ENCODE data around the gene ELF1. TPM values are rescaled to one million over a fixed set of nuclear protein-coding genes. Genes with fewer than 3 reads are reported as not detected.

ELF1 gene
- total and polyA plus RNA-seq, 2 experiments from 2014 or later: 7.0 to 12.7 TPM

DNA sequence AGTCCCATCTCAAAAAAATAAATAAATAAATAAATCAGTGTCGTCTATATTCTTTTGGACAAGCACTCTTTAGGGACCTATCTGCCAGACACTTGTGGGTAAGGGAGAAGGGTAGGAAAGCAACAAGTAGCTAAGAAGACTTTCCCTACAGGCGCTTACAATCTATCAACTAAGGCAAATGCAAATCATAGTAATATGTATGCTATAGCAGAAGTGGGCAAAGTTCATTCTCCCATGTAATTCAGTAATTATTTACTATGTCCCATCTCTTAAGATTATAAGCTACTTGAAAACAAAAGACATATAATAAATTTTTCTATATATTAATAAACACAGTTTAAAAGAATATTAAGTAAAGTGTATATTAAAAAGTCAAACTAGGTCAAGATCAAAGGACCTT, 16.5 kb downstream of the ELF1 start:
- no peak overlapping the region for H3K4me3 ChIP-seq
- no peak overlapping the region for H3K27ac ChIP-seq (ENCODE audit: low read depth)
- H2AFZ ChIP-seq: no peak overlapping the region
- H3K36me3 Mint-ChIP-seq (ENCODE audit: low read depth): no peaks in the 10 kb centered on the region
- peaks cover 15% of the 10 kb centered on the region for H3K4me1 Mint-ChIP-seq
- no peaks in the 10 kb centered on the region for H3K27me3 Mint-ChIP-seq (ENCODE audit: insufficient read depth, low read depth, poor library complexity)
- H4K20me1 ChIP-seq (replicated peaks; ENCODE audit: insufficient read depth): no peaks in the 10 kb centered on the region
- H3K79me2 ChIP-seq (replicated peaks; ENCODE audit: insufficient read depth): no peaks in the 10 kb centered on the region
- no peaks in the 10 kb centered on the region for H3F3A ChIP-seq (replicated peaks; ENCODE audit: low read depth)
- H3K4me1 ChIP-seq (ENCODE audit: insufficient read depth): peaks cover 16% of the 10 kb centered on the region
- DNase-seq (ENCODE audit: low spot score) (no peak), ATAC-seq (no peak)
- H3K36me3 ChIP-seq (ENCODE audit: insufficient read depth): no peaks in the 10 kb centered on the region
- TF ChIP-seq ZNF114 (CRISPR knock-in tag; IDR thresholded peaks at IDR 0.05): no peak
- no peak for TF ChIP-seq NANOG (IDR thresholded peaks at IDR 0.05; ENCODE audit: borderline replicate concordance)
- no peak for TF ChIP-seq JUNB (IDR thresholded peaks at IDR 0.05; ENCODE audit: unreplicated experiment)
- TF ChIP-seq, protein P1, sequence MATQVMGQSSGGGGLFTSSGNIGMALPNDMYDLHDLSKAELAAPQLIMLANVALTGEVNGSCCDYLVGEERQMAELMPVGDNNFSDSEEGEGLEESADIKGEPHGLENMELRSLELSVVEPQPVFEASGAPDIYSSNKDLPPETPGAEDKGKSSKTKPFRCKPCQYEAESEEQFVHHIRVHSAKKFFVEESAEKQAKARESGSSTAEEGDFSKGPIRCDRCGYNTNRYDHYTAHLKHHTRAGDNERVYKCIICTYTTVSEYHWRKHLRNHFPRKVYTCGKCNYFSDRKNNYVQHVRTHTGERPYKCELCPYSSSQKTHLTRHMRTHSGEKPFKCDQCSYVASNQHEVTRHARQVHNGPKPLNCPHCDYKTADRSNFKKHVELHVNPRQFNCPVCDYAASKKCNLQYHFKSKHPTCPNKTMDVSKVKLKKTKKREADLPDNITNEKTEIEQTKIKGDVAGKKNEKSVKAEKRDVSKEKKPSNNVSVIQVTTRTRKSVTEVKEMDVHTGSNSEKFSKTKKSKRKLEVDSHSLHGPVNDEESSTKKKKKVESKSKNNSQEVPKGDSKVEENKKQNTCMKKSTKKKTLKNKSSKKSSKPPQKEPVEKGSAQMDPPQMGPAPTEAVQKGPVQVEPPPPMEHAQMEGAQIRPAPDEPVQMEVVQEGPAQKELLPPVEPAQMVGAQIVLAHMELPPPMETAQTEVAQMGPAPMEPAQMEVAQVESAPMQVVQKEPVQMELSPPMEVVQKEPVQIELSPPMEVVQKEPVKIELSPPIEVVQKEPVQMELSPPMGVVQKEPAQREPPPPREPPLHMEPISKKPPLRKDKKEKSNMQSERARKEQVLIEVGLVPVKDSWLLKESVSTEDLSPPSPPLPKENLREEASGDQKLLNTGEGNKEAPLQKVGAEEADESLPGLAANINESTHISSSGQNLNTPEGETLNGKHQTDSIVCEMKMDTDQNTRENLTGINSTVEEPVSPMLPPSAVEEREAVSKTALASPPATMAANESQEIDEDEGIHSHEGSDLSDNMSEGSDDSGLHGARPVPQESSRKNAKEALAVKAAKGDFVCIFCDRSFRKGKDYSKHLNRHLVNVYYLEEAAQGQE (IDR thresholded peaks at IDR 0.05; ENCODE audit: unreplicated experiment): no peak
- TF ChIP-seq EZH2phosphoT487 (IDR thresholded peaks at IDR 0.05; ENCODE audit: unreplicated experiment): no peak
- TF ChIP-seq CREB1 (CRISPR knock-in tag; IDR thresholded peaks at IDR 0.05; ENCODE audit: low read depth): no peak
- no peak for TF ChIP-seq POLR2AphosphoS5 (IDR thresholded peaks at IDR 0.05; ENCODE audit: low read depth)
- TF ChIP-seq, protein P2, sequence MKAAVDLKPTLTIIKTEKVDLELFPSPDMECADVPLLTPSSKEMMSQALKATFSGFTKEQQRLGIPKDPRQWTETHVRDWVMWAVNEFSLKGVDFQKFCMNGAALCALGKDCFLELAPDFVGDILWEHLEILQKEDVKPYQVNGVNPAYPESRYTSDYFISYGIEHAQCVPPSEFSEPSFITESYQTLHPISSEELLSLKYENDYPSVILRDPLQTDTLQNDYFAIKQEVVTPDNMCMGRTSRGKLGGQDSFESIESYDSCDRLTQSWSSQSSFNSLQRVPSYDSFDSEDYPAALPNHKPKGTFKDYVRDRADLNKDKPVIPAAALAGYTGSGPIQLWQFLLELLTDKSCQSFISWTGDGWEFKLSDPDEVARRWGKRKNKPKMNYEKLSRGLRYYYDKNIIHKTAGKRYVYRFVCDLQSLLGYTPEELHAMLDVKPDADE (IDR thresholded peaks at IDR 0.05): no peak
- TF ChIP-seq, protein P3, sequence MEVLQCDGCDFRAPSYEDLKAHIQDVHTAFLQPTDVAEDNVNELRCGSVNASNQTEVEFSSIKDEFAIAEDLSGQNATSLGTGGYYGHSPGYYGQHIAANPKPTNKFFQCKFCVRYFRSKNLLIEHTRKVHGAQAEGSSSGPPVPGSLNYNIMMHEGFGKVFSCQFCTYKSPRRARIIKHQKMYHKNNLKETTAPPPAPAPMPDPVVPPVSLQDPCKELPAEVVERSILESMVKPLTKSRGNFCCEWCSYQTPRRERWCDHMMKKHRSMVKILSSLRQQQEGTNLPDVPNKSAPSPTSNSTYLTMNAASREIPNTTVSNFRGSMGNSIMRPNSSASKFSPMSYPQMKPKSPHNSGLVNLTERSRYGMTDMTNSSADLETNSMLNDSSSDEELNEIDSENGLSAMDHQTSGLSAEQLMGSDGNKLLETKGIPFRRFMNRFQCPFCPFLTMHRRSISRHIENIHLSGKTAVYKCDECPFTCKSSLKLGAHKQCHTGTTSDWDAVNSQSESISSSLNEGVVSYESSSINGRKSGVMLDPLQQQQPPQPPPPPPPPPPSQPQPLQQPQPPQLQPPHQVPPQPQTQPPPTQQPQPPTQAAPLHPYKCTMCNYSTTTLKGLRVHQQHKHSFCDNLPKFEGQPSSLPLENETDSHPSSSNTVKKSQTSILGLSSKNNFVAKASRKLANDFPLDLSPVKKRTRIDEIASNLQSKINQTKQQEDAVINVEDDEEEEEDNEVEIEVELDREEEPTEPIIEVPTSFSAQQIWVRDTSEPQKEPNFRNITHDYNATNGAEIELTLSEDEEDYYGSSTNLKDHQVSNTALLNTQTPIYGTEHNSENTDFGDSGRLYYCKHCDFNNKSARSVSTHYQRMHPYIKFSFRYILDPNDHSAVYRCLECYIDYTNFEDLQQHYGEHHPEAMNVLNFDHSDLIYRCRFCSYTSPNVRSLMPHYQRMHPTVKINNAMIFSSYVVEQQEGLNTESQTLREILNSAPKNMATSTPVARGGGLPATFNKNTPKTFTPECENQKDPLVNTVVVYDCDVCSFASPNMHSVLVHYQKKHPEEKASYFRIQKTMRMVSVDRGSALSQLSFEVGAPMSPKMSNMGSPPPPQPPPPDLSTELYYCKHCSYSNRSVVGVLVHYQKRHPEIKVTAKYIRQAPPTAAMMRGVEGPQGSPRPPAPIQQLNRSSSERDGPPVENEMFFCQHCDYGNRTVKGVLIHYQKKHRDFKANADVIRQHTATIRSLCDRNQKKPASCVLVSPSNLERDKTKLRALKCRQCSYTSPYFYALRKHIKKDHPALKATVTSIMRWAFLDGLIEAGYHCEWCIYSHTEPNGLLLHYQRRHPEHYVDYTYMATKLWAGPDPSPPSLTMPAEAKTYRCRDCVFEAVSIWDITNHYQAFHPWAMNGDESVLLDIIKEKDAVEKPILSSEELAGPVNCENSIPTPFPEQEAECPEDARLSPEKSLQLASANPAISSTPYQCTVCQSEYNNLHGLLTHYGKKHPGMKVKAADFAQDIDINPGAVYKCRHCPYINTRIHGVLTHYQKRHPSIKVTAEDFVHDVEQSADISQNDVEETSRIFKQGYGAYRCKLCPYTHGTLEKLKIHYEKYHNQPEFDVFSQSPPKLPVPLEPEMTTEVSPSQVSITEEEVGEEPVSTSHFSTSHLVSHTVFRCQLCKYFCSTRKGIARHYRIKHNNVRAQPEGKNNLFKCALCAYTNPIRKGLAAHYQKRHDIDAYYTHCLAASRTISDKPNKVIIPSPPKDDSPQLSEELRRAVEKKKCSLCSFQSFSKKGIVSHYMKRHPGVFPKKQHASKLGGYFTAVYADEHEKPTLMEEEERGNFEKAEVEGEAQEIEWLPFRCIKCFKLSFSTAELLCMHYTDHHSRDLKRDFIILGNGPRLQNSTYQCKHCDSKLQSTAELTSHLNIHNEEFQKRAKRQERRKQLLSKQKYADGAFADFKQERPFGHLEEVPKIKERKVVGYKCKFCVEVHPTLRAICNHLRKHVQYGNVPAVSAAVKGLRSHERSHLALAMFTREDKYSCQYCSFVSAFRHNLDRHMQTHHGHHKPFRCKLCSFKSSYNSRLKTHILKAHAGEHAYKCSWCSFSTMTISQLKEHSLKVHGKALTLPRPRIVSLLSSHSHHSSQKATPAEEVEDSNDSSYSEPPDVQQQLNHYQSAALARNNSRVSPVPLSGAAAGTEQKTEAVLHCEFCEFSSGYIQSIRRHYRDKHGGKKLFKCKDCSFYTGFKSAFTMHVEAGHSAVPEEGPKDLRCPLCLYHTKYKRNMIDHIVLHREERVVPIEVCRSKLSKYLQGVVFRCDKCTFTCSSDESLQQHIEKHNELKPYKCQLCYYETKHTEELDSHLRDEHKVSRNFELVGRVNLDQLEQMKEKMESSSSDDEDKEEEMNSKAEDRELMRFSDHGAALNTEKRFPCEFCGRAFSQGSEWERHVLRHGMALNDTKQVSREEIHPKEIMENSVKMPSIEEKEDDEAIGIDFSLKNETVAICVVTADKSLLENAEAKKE (CRISPR knock-in tag; IDR thresholded peaks at IDR 0.05): no peak
- TF ChIP-seq, protein P4, sequence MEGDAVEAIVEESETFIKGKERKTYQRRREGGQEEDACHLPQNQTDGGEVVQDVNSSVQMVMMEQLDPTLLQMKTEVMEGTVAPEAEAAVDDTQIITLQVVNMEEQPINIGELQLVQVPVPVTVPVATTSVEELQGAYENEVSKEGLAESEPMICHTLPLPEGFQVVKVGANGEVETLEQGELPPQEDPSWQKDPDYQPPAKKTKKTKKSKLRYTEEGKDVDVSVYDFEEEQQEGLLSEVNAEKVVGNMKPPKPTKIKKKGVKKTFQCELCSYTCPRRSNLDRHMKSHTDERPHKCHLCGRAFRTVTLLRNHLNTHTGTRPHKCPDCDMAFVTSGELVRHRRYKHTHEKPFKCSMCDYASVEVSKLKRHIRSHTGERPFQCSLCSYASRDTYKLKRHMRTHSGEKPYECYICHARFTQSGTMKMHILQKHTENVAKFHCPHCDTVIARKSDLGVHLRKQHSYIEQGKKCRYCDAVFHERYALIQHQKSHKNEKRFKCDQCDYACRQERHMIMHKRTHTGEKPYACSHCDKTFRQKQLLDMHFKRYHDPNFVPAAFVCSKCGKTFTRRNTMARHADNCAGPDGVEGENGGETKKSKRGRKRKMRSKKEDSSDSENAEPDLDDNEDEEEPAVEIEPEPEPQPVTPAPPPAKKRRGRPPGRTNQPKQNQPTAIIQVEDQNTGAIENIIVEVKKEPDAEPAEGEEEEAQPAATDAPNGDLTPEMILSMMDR (conservative IDR thresholded peaks at IDR 0.05; ENCODE audit: low read depth in 2 of 2): no peak
- TF ChIP-seq STAT1 (IDR thresholded peaks at IDR 0.05; ENCODE audit: unreplicated experiment): no peak
- no peak for TF ChIP-seq ZNF331 (CRISPR knock-in tag; IDR thresholded peaks at IDR 0.05; ENCODE audit: low read depth)
- no peak for TF ChIP-seq EZH2 (IDR thresholded peaks at IDR 0.05; ENCODE audit: low read depth, unreplicated experiment)
- H3K27me3 ChIP-seq (ENCODE audit: insufficient read depth): no peaks in the 10 kb centered on the region
- H3K4me3 Mint-ChIP-seq: no peak overlapping the region
- H3K9me2 ChIP-seq (ENCODE audit: insufficient read depth): no peaks in the 10 kb centered on the region
- no peak overlapping the region for H3K27ac Mint-ChIP-seq
- no peaks in the 10 kb centered on the region for H3K9me3 Mint-ChIP-seq
- H3K4me2 ChIP-seq: no peak overlapping the region
